DMS53 (cell line): ENCODE results near the gene CYP2J2.
"Not testable (repeated sequence)": the region's sequence is repeated elsewhere in the genome, so short reads cannot be mapped to it uniquely, and the experiment has no call there.

Experiments
- DNase-seq: peaks from one replicate; lab custom pipeline; 2025; lab: John Stamatoyannopoulos, UW

Gene CYP2J2

GRCh38 chr1:59917785-59918180 lies 8.8 kb downstream of the CYP2J2 start:
- no peak for DNase-seq

GRCh38 chr1:59917026-59917784 lies 9.4 kb downstream of the CYP2J2 start:
- DNase-seq = no peak

- DNase-seq = no peak
Observed at GRCh38 chr1:59915516-59915915, 11.1 kb downstream of the CYP2J2 start.

GRCh38 chr1:59914791-59915286 lies 11.7 kb downstream of the CYP2J2 start:
- not testable (repeated sequence) for DNase-seq

GRCh38 chr1:59908682-59909081 lies 17.9 kb downstream of the CYP2J2 start:
- no peak for DNase-seq

GRCh38 chr1:59908084-59908483 lies 18.5 kb downstream of the CYP2J2 start:
- no peak for DNase-seq

GRCh38 chr1:59906931-59907330 lies 19.6 kb downstream of the CYP2J2 start:
- no peak for DNase-seq

- peak; percentile 76 for DNase-seq
Observed at GRCh38 chr1:59903141-59903754, 23.3 kb downstream of the CYP2J2 start.

- DNase-seq = no peak
Observed at GRCh38 chr1:59901770-59902388, 24.7 kb downstream of the CYP2J2 start.

GRCh38 chr1:59900640-59901039 lies 25.9 kb downstream of the CYP2J2 start:
- no peak for DNase-seq

GRCh38 chr1:59898927-59899326 lies 27.6 kb downstream of the CYP2J2 start:
- DNase-seq = no peak

GRCh38 chr1:59897165-59897564 lies 29.4 kb downstream of the CYP2J2 start:
- no peak for DNase-seq

- DNase-seq = peak; percentile 91
Observed at GRCh38 chr1:59892841-59893811, 33.4 kb downstream of the CYP2J2 start.

GRCh38 chr1:59885160-59885832 lies 41.3 kb downstream of the CYP2J2 start:
- DNase-seq = no peak

- DNase-seq = no peak
Observed at GRCh38 chr1:59880735-59881134, 45.8 kb downstream of the CYP2J2 start.

- no peak for DNase-seq
Observed at GRCh38 chr1:59879996-59880505, 46.5 kb downstream of the CYP2J2 start.

- peak; percentile 94 for DNase-seq
Observed at GRCh38 chr1:59879574-59879973, 47.0 kb downstream of the CYP2J2 start.

- DNase-seq = no peak
Observed at GRCh38 chr1:59878370-59878769, 48.2 kb downstream of the CYP2J2 start.

GRCh38 chr1:59877108-59877682 lies 49.4 kb downstream of the CYP2J2 start:
- no peak for DNase-seq

GRCh38 chr1:59871746-59872145 lies 54.8 kb downstream of the CYP2J2 start:
- DNase-seq = no peak

GRCh38 chr1:59866462-59866861 lies 60.1 kb downstream of the CYP2J2 start:
- no peak for DNase-seq
